GM19395 (cell line): ENCODE measurements around the gene MBNL2.

Experiments used
- ATAC-seq: cut with Tn5 transposase; IDR thresholded peaks from one replicate; pipeline ENCODE4 v1.9.1; 2021; ENCODE audit warnings: mild to moderate bottlenecking, moderate library complexity; ENCODE audit not compliant: unreplicated experiment

MBNL2 gene

GRCh38 chr13:97267418-97268059, 45.4 kb downstream of the MBNL2 start:
- ATAC-seq = no peak

GRCh38 chr13:97268772-97269171, 46.6 kb downstream of the MBNL2 start:
- ATAC-seq = no peak

GRCh38 chr13:97269603-97270002, 47.5 kb downstream of the MBNL2 start:
- no peak for ATAC-seq

DNA sequence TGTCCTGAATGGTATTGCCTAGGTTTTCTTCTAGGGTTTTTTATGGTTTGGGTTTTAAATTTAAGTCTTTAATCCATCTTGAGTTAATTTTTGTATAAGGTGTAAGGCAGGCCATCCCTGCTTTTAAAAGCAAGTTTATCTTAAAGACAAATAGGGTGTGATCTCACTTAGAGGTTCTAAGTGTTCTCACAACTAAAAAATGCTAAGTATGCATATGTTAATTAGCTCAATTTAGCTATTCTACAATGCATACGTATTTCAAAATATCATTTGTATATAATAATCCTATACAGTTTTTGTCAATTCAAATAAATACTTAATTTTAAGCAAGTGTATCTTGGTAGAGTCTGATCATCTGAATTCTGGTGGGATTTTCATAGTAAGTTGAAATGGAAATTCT, 50.4 kb downstream of the MBNL2 start:
- ATAC-seq = no peak

DNA sequence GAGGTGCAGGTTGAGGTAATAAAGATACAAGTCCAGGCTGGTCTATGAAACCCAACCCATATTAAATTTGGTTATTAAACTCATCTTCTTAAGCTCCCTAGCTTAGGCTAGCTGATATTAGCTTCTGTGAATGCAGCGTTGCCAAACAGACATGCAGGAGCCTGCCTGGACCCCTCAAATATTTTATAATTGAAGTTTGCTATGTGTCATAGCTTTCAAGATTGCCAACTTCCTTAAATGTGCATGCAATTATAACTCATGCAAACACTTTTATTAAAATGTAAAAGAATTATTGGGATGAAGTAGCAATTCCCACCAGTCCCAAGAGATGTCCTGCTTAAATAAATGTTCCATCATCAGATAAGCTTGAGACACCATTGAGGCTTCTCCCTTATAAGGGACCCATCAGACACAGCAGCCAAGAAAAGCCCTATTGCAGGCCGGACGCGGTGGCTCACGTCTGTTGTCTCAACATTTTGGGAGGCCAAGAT, 51.3 kb downstream of the MBNL2 start:
- ATAC-seq = no peak

GRCh38 chr13:97274829-97275649, 52.9 kb downstream of the MBNL2 start:
- ATAC-seq = no peak

DNA sequence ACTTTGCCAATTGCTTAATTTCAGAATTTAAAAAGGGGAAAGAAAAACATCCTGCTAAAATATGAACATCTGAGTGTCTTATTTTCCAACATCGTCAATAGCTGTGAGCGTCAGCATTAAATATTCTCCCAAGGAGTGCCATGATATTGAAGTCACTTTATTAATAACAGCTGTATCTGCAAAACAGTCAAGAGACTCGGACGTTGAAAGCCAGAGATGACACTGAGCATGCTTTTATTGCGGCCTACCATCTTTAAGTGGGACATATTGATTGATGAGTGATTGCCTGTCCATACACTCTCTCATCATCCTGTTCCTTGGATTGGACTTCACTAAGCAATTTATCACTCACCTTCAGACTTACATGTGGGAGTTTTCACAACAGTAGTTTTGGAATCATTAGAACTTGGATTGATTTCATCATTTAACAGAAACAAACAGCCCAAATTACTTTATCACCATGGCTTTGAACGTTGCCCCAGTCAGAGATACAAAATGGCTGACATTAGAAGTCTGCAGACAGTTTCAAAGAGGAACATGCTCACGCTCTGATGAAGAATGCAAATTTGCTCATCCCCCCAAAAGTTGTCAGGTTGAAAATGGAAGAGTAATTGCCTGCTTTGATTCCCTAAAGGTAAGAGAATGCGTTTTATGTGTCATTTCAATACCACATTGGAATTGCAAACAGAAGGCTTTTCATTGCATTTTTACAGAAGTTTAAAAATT, 53.8 kb downstream of the MBNL2 start:
- ATAC-seq = no peak

- ATAC-seq = peak; percentile 35
These were observed 54.7 kb downstream of the MBNL2 start for GRCh38 chr13:97276862-97277269.

DNA sequence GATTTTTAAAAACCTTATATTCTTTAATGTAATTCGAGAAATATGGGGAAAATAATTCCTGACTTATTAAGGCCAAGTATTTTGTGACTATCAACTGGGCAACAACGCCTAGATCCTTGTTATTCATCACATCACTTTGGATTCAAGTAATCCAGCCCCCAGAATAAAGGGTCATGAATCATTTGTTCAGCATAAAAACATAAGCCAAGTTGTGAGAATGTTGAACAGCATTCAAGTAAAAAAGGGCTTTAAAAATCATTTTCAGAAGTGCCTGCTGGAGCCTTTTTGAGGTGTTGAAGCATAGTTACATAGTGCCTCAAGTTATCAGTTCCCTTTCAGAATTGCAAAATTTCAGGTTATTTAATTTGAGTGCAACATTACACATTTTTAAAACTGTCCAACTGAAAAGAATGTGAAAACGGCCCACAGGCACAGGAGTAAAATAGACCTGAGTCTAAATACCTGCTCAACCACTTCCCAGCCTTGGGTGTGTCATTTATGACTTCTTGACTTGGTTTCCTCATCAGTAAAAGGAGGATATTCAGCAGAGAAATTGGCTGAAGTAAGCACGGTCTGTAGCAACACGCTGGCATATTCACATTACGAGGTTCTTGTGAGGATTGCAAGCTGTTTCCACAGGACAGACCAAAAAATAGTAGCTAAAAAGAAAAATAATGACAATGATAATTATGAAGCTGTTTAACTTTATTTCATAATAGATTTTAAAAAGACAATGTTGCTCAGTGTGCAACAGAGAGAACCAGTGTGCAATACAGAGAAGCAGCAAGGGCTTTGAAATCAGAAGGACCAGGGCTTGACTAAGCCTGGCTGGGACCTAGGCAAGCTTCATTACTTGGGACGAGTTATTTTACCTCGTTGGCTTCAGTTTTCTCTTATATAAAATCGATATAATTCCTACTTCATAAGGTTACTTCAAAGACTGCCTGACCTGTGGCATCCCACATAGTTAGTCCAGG, 56.6 kb downstream of the MBNL2 start:
- no peak for ATAC-seq

- no peak for ATAC-seq
These were observed 57.8 kb downstream of the MBNL2 start for GRCh38 chr13:97279913-97280312.

- ATAC-seq = no peak
These were observed 58.3 kb downstream of the MBNL2 start for GRCh38 chr13:97280478-97280877.

DNA sequence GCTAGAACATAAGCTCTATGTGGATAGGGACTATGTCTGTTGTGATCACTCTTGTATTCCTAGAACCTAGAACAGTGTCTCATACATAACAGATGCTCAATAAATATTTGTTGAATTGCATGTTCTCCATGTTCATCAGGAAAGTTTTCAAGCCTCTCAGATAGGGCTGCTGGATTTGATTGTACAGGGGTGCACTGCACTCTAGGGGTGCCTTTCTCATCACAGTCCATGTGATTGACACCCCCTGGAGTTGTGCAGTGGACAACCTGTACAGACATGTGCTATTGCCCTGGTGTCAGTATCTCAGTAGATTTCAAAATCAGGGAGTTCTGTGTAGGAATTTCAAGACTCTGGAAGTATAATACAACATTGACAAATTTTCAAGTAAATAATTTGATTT, 58.9 kb downstream of the MBNL2 start:
- ATAC-seq = no peak

- ATAC-seq = no peak
These were observed 60.6 kb downstream of the MBNL2 start for GRCh38 chr13:97282705-97283104.

DNA sequence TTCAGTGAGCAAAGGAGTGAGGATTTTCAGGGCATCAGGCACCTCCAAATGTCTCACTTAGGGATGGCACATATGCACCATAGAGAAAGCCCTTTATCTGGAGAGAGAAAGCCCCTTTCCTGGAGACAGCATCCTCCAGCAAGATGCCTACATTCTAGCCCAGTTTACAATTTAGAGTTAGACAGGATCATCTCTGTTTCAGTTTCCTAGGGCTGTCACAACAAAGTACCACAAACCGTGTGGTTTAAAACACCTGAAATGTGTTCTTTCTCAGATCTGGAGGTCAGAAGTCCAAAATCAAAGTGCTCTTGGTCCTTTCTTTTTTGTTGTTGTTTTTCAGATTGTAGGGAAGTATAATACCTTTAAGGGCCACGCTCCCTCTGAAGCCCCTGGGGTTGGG, 61.8 kb downstream of the MBNL2 start:
- peak; percentile 63 for ATAC-seq

GRCh38 chr13:97284558-97284957, 62.4 kb downstream of the MBNL2 start:
- ATAC-seq = no peak

- ATAC-seq = no peak
These were observed 63.3 kb downstream of the MBNL2 start for GRCh38 chr13:97285221-97285955.

DNA sequence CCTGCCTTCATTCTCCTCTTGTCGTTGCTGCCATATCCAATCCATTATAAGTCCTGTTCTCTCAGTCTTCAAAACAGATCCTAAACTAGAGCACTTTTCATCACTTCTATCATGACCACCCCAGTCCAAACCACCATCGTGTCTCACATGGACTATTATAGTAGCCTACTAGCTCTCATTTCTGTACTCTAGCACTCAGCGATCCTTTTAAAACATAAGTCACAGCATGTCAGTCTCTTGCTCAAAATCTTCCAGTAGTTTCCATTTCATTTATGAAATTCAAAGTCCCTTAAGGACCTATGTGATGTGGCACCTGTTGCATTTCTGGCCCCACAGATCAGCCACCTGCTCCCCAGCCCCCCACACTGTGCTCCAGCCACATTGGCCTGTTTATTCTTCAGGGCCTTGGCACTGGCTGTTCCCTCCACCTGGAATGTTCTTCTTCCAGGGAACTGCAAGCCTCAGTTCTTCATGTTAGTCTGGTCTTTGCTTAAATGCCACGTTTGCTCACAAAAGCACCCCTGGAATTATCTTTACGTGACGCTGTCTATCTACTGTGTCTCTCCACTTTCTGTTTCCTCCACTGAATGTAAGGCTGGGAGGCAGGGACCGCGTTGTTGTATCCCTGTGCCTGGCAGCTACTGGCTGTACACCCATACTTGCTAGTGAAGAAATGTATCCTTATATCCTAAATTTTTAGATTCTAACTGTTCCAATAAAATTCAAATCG, 64.3 kb downstream of the MBNL2 start:
- no peak for ATAC-seq

GRCh38 chr13:97287047-97287383, 64.9 kb downstream of the MBNL2 start:
- ATAC-seq = no peak

GRCh38 chr13:97288486-97288900, 66.4 kb downstream of the MBNL2 start:
- no peak for ATAC-seq
